Activated CD4-positive, alpha-beta T cell treated with anti-CD3 and anti-CD28 coated beads, Interleukin-2, amount 50 U/mL, for 16 hours (primary cell): ENCODE data around the gene KCMF1.

Experiments
- DNase-seq: peaks from one replicate; pipeline ENCODE4 v3.0.0-alpha.2; 2020

Gene KCMF1

DNA sequence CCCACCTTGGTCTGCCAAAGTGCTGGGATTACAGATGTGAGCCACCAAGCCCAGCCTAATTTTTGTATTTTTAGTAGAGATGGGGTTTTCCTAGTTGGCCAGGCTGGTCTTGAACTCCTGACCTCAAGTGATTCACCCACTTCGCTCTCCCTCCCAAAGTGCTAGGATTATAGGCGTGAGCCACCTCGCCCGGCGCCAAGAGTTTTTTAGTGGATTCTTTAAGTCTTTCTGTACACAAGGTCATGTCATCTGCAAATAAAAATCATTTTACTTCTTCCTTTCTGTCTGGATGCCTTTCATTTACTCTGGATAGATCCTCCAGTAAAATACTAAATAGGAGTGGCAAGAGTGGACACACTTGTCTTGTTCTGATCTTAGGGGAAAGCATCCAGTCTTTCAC, 61.7 kb downstream of the KCMF1 start:
- DNase-seq, result no peak

DNA sequence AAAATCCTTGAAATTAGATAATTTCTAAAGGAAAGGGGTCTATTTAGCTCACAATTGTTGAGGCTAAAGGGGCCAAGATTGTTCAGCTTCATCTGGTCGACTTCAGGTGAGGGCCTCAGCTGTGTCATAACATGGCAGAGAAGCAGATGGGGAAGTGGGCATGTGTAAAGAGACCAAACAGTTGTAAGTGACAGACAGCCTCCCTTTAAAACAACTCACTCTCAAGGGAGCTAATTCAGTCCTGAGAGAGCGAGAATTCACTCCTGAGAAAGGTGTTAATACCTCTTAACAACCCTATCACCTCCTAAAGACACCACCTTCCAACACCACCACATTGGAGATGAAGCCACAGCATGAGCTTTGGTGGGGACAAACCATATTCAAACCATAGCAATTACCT, 62.4 kb downstream of the KCMF1 start:
- DNase-seq, result no peak

DNA sequence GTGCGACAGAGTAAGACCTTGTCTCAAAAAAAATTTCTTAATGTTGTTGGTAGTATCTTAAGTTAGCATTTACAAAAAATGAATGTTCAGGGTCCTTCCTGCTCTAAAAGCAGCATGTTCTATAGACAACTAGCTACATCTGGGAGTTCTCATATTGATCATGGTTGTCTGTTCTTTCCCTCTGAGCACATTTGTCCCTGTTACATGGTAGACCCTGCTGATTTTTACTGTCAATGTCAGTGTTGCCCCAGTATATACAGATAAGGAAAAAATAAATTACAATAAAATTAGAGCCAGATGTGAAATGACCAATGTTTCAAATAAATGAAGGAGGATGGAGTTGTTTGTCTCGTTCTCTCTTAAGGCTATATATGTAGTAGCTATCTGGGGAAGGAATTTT, 63.2 kb downstream of the KCMF1 start:
- DNase-seq, result no peak

DNA sequence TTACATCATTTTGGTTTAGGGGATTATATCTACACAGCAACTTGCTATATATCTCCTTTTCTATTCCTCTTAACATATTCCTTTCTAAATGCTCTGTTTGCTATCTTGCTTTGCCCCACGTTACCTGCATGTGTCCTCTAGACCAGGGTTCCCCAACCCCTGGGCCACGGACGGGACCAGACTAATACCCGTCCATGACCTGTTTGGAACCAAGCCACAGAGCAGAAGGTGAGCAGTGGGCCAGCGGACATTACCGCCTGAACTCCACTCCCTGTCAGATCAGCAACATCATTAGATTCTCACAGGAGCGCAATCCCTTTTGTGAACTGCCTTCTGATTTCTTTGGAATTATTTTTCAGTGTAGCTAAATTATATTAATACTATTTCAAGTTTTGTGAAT, 66.7 kb downstream of the KCMF1 start:
- no peak for DNase-seq

DNA sequence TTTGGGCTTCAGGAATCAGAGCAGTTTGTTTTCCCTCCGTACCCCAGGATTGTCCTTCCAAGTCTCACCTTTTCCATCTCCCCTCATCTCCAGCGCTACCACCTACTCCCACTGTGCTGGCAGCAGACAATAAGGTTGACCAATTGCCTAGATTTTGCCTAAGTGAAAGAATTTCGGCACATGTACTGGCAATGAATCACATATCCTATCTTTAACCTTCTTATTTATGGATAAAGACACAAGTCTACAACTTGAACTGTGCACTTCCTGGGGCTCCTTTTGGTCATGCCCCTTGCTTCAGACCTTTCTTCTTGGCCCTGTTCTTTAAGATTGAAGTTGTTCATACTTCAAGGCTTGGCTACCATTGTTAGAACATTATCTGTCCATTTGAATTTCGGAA, 71.4 kb downstream of the KCMF1 start:
- DNase-seq, result no peak

DNA sequence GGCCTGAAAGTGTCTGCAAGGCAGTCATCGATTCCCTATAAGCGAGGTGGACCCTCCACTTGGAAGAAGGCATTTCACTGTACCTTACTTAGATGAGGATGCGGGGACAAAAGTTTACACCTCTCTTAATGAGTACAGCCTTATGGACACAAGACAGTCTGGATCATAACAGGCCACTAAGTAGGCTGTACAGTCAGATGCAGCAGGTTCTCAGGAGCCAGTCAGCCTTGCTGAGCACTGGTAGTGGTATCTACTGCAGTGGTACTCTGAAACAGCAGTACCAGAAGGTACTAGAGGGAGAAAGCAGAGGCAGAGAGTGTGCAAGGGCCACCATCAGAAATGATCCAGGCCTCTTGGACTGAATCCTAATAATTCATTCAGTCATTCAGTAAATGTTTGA, 77.6 kb downstream of the KCMF1 start:
- DNase-seq, result no peak

DNA sequence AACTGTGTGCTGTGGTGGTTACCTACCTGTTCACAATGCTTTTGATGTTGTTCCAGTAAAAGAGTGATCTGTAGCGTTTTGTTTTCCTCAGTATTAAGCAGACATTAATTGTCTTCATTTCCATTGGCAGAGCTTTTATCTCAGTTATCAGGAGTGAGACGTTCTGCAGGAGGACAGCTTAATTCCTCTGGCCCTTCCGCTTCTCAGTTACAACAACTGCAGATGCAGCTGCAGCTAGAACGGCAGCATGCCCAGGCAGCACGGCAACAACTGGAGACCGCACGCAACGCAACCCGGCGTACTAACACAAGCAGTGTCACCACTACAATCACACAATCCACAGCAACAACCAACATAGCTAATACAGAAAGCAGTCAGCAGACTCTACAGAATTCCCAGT, 78.3 kb downstream of the KCMF1 start:
- no peak for DNase-seq

DNA sequence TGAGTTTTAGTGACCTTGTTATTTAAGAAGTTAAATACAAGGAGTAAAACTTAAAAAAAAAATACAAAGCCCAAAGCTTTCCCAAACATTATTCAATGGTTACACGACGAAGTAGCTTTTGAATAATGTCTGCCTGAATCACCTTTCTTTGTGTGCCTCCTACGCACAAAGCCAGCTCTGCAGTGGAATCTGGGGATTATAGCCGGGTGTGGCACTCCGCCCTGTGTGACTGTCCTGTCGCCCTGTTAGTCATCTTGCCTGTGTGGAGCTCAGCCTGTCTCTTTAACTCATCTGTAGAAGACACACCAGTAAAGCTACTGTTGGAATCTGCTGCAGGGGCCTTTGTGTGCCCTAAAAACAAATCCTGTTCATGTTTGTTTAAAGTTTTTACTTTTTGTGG, 82.8 kb downstream of the KCMF1 start:
- DNase-seq, result no peak

DNA sequence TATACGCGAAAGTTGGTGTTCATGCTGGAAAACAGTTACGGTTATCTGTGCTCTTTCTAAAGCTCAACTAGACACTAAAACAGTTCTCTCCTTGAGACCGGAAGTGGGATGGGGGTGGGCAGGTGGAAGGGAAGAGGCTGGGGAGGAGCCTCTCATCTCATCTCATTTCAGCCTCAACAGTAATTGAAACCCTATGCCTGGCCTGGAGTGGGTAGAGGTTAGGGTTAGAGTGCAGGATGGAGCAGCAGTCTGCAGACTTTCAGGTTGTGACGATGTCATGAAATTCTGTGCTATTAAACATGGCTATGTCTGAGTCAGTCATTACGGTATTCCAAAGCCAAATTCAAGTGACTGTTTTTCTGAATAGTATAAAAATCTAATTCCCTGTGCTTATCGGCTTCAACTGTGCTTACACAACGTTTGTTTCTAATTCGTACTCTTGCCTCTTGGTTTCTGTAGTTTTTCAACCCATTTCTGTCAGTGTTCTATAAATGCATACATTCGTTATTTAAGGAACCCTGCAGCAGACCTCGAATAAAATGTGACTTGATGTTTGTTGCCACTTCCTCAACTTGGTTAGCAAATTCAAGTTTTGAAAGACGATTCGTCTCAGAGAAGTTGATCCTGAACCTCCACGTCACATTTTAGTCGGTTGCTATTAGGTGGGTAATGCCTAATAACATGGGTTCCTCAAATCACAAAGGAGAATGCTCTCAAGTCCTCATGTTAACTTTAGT, 86.4 kb downstream of the KCMF1 start:
- peak; percentile 8 for DNase-seq

DNA sequence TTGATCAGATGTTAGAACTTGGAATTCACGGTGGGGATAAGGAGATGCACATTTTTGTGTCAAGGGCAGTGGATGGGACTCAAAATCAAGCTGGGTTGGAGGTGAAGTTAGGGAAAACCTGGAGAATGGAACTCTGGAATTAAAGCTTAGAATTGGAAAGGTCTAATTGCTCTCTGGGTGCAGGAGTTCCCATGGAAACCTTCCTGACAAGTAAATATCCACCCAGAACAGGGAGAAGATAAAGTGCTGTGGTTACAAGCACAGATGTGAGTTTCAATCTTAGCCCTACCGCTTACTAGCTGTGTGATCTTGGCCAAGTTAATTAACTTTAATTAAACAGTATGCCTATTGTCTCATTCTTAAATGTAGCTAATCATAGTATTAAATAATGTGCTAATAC, 90.9 kb downstream of the KCMF1 start:
- DNase-seq, result no peak

DNA sequence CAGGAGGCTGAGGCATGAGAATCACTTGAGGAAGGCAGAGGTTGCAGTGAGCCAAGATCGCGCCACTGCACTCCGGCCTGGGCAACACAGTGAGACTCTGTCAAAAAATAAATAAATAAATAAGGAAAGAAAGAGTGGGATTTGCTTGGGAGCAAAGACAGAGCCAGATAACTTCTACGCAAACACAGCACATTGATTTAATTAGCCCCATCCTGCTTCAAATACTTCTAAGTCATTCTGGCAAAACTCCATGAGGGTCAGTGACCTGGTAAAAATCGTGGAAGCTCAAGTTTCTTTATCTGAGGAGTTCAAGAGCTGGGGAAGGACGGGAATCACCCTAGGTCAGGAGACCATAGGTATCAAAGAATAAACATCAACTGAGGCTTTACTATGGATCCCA, 91.6 kb downstream of the KCMF1 start:
- DNase-seq, result no peak

DNA sequence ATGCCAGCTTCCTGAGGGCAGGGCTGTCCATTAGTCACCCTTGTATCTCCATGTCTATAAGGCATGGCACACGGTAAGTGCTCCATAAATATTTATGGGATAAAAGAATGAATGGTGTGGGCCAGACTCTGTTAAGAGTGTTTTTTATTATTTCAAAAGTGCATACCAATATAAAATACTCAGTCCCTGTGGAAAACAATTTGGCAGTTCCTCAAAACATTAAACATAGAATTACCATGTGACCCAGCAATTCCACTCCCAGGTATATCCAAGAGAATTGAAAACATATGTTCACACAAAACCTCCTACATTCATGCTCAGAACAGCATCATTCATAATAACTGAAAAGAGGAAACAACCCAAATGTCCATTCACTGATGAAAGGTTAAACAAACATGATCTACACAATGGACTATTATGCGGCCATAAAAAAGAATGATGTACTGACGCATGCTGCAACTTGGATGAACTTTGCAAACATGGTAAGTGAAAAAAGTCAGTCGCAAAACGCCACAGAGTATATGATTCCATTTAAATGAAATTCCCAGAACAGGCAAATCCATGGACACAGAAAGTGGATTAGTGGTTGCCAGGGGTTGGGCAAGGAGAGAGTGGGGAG, 93.1 kb downstream of the KCMF1 start:
- no peak for DNase-seq

DNA sequence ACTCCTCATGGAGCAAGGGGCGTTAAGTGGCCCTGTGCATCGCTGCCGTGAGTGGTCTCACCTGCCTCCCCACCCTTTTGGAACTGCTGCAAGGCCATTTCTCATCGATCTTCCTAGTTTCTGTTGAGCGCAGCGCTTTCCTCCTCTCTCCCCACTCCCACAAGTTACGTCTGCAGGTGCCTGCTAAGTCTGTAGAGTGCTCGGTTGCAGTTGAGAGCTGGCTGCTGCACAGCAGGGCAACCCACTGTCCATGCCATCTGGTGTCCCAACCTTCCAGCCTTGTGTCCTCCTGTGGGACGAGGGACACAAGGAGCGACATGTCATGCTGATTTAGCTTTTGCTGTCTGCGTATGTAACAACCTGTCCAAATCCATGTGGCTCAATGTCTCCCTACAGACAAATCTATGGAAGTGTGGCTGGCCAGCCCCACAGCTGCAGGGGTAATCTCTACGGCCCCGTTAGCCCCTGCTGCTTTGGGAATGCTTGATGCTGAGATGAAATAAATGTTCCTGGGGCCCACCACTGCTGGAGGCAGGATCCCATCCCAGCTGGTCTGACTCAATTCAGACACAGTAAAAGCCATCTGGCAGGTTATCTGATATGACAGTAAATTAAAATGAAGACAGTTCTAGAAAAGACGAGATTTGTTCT, 94.1 kb downstream of the KCMF1 start:
- DNase-seq, result no peak

DNA sequence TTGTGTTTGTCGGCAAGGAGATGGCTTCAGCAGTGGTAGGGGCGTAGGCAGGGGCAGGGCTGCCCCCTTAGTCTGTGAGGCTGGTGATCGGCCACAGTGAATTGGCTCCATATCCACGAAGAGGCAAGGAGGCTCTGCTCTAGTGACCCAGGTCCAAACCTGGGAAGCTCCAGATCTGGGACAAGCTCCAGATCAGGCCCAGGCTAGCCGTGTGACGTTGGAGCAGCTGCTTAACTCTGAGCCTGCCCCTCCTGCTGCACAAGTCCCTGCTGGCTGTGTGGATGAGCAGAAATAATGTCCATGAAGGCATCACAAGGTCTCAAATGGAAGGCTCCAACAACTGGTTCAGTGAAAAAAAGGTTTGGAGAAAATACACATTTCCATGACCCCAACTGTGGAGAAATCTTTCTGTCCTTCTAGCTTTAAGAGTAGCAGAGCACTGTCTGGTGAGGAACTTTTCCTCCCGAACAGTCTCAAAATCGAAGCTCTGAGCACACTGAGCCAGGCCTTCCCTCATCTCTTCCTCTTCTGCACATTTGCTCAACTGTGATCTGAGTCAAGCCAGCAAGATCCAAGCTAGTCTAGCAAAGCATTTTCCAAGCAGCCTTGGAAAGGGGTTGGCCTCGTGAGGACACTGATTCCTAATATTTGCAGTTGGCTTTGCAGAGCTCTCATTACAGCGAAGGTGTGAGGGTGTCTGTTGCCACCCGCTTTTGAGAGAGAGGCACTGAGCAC, 95.2 kb downstream of the KCMF1 start:
- no peak for DNase-seq

DNA sequence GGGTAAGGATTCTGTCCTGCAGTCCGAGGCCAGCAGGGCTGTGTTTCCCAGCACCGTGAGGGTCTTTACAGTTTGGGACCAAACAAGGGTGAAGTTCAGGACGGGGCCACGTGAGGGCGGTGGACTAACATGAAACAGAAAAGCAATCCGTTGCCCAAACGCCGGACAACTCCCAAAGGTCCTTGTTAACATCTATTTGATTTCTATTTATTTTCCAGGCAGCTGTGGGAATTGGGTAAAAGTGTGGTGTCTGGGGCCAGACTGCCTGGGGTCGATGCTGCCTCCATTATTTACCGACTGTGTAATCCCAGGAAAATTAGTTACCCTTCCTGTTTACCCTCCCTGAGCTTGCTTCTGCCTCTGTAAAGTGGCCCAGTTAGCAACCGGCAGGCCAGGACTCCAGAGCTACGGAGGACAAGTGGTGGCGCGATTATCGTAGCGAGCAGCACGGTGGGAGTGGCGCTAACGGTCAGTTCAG, 96.0 kb downstream of the KCMF1 start:
- DNase-seq, result peak; percentile 45

DNA sequence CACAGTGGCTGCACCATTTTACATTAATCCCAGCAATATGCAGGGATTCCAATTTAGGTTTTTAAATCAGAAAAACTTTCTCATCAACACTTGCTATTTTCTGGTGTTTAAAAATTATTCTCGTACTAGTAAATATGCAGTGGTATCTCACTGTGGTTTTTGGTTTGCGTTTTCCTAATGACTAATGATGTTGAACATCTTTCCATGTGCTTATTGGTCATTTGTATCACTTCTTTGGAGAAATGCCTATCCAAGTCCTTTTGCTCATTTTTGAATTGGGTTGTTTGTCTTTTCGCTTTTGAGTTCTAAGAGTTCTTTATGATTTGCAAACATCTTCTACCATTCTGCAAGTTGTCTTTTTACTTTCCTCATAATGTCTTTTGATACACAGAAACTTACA, 100.1 kb downstream of the KCMF1 start:
- no peak for DNase-seq

DNA sequence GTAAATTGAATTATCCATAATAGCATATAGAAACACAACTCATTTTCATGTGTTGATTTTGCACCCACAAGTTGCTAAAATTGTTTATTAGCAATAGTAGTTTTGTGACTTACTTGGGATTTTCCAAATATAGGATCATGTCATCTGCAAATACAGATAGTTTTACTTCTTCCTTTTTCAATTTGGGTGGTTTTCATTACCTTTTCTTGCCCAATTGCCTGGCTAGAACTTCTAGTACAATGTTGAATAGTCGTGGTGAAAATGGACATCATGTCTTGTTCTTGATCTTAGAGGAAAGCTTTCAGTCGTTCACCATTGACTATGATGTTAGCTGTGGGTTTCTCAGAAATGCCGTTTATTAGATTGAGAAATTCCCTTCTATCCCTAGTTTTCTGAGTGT, 102.1 kb downstream of the KCMF1 start:
- no peak for DNase-seq

DNA sequence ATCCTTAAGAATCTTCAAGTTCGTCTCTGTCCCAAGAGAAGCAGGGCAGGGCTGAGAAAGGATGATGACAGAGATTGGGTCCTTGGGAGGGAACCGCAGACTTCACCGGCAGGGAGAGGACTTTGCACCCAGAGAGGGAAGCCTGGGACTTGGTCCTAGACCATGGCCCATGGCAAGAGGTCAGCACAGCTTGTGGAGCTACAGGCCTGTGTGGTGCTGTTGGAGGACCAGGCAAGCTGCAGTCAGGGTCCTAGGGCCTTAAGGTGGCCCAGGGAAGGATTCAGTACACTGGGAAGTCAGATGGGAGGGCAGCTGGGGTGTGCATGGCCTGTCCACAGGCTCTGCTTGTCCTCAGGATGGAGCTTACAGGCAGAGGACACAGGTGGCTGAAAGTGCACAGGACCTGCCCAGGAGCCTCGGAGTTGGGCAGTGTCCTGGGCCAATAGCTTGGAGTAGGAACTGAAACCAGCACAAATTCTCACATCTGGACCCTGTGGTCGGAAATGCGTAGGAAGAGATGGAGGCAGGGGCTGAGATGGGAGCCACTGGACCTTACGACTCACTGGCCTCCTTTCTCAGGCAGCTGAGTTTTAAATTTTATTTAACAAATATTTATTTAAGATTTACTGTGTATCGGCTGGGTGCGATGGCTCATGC, 105.8 kb downstream of the KCMF1 start:
- no peak for DNase-seq

DNA sequence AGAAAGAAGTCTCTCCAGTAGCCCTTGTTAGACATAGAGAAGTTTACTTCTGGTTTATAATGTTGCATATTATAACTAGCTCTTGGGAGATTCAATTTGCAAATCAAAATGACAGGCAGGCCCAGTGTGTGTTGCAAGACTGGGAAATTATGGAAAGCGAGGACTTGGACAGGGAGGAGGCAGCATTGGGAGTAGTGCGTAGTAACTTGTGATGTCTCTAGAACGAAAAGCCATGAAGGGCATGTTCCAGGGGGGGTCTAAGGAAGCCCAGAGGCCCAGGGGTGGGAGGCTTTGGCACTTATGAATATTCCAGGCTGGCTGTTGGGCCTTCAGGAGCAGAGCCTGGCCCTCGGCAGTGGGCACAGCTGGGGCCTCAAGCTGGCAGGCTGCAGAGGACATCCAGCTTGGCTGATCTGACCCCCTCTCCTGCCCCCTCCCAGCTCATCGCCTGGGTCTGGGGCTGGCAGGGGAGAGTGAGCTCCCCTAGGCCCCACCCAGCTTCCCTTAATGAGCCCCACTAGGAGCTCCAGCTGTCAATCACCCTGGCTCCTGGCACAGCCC, 107.0 kb downstream of the KCMF1 start:
- DNase-seq, result no peak

DNA sequence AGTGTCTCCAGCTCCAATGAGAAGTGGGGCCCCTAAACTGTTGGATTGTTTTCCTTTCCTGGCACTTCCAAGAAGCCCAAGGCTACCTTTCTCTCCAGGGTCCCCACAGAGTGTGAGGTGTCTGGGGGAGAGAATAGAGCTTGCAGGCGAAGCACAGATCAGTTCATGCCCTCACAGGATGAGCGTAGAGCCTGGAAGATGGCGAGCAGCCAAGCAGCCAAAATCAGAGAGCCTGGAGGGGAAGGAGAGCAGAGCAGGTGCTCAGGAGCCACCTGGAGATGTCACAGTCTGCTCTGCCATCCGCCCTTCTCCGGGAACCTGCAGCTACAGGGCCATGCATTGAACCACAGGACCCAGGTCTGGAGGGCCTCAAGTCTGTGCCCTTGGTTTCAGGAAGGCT, 107.6 kb downstream of the KCMF1 start:
- DNase-seq, result no peak

DNA sequence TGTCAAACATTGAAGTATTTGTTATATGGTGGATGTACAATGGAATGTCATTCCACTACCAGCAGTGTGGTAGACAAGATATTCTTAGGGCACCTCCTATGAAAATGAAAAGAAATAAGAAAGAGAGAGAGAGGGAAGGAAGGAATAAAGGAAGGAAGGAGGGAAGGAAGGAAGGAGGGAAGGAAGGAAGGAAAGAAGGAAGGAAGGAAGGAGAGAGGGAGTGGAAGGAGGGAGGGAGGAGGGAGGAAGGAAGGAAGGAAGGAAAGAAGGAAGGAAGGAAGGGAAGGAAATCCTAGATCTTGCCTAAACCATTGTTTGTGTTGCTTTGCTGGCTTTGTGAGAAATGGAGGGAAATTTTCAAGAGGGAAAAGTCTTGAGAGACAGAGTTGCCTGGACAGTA, 112.1 kb downstream of the KCMF1 start:
- no peak for DNase-seq

DNA sequence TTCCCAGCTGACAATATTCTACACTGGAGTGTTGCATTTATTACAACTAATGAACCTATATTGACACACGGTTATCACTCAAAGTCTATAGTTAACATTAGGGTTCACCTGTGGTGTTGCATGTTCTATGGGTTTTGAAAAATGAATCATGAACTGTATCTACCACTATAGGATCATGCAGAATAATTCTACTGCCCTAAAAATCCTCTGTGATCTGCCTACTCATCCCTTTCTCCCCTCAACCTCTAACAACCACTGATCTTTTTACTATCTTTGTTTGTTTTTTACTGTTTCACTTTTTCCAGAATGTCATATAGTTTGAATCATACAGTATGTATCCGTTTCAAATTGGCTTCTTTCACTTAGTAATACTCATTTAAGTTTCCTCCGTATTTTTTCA, 114.6 kb downstream of the KCMF1 start:
- DNase-seq, result no peak

DNA sequence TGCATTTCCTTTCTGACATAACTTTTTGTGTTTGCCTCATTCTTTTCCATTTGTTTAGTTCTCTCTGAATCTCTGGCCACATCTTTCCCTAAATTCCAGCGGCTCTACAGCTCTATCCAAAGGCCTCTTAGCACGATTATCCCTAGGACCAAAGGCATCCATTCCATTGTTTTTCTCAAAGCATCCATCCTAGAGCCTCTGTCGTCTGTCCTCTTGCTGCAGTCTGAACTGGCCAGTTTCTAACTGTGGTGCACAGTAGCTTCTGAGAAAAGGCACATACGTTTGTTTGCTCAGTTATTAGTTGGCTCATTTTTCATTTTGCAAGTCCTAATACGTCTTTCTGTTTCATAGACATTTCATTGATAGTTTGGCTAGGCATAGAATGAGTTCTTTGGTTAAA, 116.6 kb downstream of the KCMF1 start:
- DNase-seq, result no peak
